ENCODE measurements around the gene SLC35F3.

The SLC35F3 gene

GRCh38 chr1:234109840-234110239, 205.4 kb downstream of the SLC35F3 start:
- no peak for DNase-seq (ENCODE audit: low spot score)
- no peak overlapping the region for H3K4me2 ChIP-seq (ENCODE audit: insufficient read depth, low read length, poor library complexity, severe bottlenecking)
- no peak overlapping the region for H3K27ac ChIP-seq (replicated peaks; ENCODE audit: low read length)
- H2BK120ac ChIP-seq (ENCODE audit: low read depth, low read length): no peak overlapping the region
- no peak overlapping the region for H3K9ac ChIP-seq (ENCODE audit: low read depth, low read length, poor library complexity)
- peaks cover 0 to 6% of the 10 kb centered on the region in 2 donors for H3K4me1 ChIP-seq (ENCODE audit: control insufficient read depth in 2 of 2, insufficient read depth in 1 of 2, low read depth in 1 of 2, low read length in 2 of 2)
- H3K27me3 ChIP-seq (ENCODE audit: control insufficient read depth in 3 of 3, insufficient read depth in 3 of 3, low read depth in 1 of 3, low read length in 3 of 3): no peaks in the 10 kb centered on the region
- H3K23ac ChIP-seq (ENCODE audit: low read depth, low read length, poor library complexity): no peak overlapping the region
- H2AK5ac ChIP-seq (ENCODE audit: low read depth, low read length): no peak overlapping the region
- H3K36me3 ChIP-seq (replicated peaks in 1 of 2; ENCODE audit: control insufficient read depth in 2 of 2, insufficient read depth in 2 of 2, low read length in 2 of 2): no peaks in the 10 kb centered on the region
- H3K9me3 ChIP-seq (replicated peaks in 1 of 2; ENCODE audit: control insufficient read depth in 2 of 2, insufficient read depth in 1 of 2, low read depth in 1 of 2, low read length in 2 of 2): no peaks in the 10 kb centered on the region
- H2BK12ac ChIP-seq (ENCODE audit: low read length): no peak overlapping the region
- no CpG with 5 or more reads among the region's 5 CpGs for WGBS, 2 donors (ENCODE audit: extremely low coverage in 2 of 2, insufficient read length in 2 of 2, insufficient replicate concordance in 1 of 2)
- H2BK5ac ChIP-seq (ENCODE audit: low read length): no peak overlapping the region
- no peak overlapping the region for H3K4ac ChIP-seq (ENCODE audit: low read length)
- H3K79me1 ChIP-seq (ENCODE audit: low read depth, low read length): no peaks in the 10 kb centered on the region
- H3K18ac ChIP-seq (ENCODE audit: low read length): no peak overlapping the region
- H2AFZ ChIP-seq (ENCODE audit: low read length): no peak overlapping the region
- no peak overlapping the region for H3K14ac ChIP-seq (ENCODE audit: low read length)
- H3K4me3 ChIP-seq (ENCODE audit: low read length in 2 of 2): peak overlapping the region in 1 of 2 donors; percentile 33
- no peak overlapping the region for H2BK15ac ChIP-seq (ENCODE audit: low read length)
- no peak overlapping the region for H4K8ac ChIP-seq (ENCODE audit: low read depth, low read length)
- no peak overlapping the region for H4K91ac ChIP-seq (ENCODE audit: low read depth, low read length, poor library complexity)

GRCh38 chr1:234111458-234112142, 207.1 kb downstream of the SLC35F3 start:
- H2BK12ac ChIP-seq (ENCODE audit: low read length): no peak overlapping the region
- no peak overlapping the region for H3K4me2 ChIP-seq (ENCODE audit: insufficient read depth, low read length, poor library complexity, severe bottlenecking)
- H3K4me1 ChIP-seq (ENCODE audit: control insufficient read depth in 2 of 2, insufficient read depth in 1 of 2, low read depth in 1 of 2, low read length in 2 of 2): peaks cover 0 to 11% of the 10 kb centered on the region in 2 donors
- no peak overlapping the region for H3K27ac ChIP-seq (replicated peaks; ENCODE audit: low read length)
- H2BK15ac ChIP-seq (ENCODE audit: low read length): no peak overlapping the region
- H3K9ac ChIP-seq (ENCODE audit: low read depth, low read length, poor library complexity): no peak overlapping the region
- H3K27me3 ChIP-seq (ENCODE audit: control insufficient read depth in 3 of 3, insufficient read depth in 3 of 3, low read depth in 1 of 3, low read length in 3 of 3): peaks cover 0 to 4% (median 0%) of the 10 kb centered on the region in 3 experiments
- no peak overlapping the region for H3K4me3 ChIP-seq (ENCODE audit: low read length in 2 of 2)
- no peak overlapping the region for H2BK5ac ChIP-seq (ENCODE audit: low read length)
- no peak overlapping the region for H4K91ac ChIP-seq (ENCODE audit: low read depth, low read length, poor library complexity)
- H3K79me1 ChIP-seq (ENCODE audit: low read depth, low read length): no peaks in the 10 kb centered on the region
- H2AFZ ChIP-seq (ENCODE audit: low read length): no peak overlapping the region
- H3K23ac ChIP-seq (ENCODE audit: low read depth, low read length, poor library complexity): no peak overlapping the region
- no CpG with 5 or more reads among the region's 17 CpGs for WGBS, 2 donors (ENCODE audit: extremely low coverage in 2 of 2, insufficient read length in 2 of 2, insufficient replicate concordance in 1 of 2)
- no peak overlapping the region for H2AK5ac ChIP-seq (ENCODE audit: low read depth, low read length)
- H3K36me3 ChIP-seq (replicated peaks in 1 of 2; ENCODE audit: control insufficient read depth in 2 of 2, insufficient read depth in 2 of 2, low read length in 2 of 2): no peaks in the 10 kb centered on the region
- no peaks in the 10 kb centered on the region for H3K9me3 ChIP-seq (replicated peaks in 1 of 2; ENCODE audit: control insufficient read depth in 2 of 2, insufficient read depth in 1 of 2, low read depth in 1 of 2, low read length in 2 of 2)
- no peak overlapping the region for H3K18ac ChIP-seq (ENCODE audit: low read length)
- H4K8ac ChIP-seq (ENCODE audit: low read depth, low read length): no peak overlapping the region
- H2BK120ac ChIP-seq (ENCODE audit: low read depth, low read length): no peak overlapping the region
- peak; percentile 41 for DNase-seq (ENCODE audit: low spot score)
- no peak overlapping the region for H3K14ac ChIP-seq (ENCODE audit: low read length)
- no peak overlapping the region for H3K4ac ChIP-seq (ENCODE audit: low read length)

GRCh38 chr1:234114648-234115307, 210.3 kb downstream of the SLC35F3 start:
- Histone ChIP-seq H3K14ac (ENCODE audit: low read length) (no peak overlapping the region), H3K4me3 (ENCODE audit: low read length in 2 of 2) (no peak overlapping the region), H3K9ac (ENCODE audit: low read depth, low read length, poor library complexity) (no peak overlapping the region), H2BK120ac (ENCODE audit: low read depth, low read length) (no peak overlapping the region), H4K8ac (ENCODE audit: low read depth, low read length) (no peak overlapping the region), H2AFZ (ENCODE audit: low read length) (peak overlapping the region; percentile 0), H3K4ac (ENCODE audit: low read length) (no peak overlapping the region), H3K27me3 (ENCODE audit: control insufficient read depth in 3 of 3, insufficient read depth in 3 of 3, low read depth in 1 of 3, low read length in 3 of 3) (peaks cover 0 to 4% (median 0%) of the 10 kb centered on the region in 3 experiments), H3K9me3 (replicated peaks in 1 of 2; ENCODE audit: control insufficient read depth in 2 of 2, insufficient read depth in 1 of 2, low read depth in 1 of 2, low read length in 2 of 2) (no peaks in the 10 kb centered on the region), H2AK5ac (ENCODE audit: low read depth, low read length) (no peak overlapping the region), H2BK5ac (ENCODE audit: low read length) (no peak overlapping the region), H3K79me1 (ENCODE audit: low read depth, low read length) (no peaks in the 10 kb centered on the region), H3K18ac (ENCODE audit: low read length) (no peak overlapping the region), H4K91ac (ENCODE audit: low read depth, low read length, poor library complexity) (no peak overlapping the region), H3K4me1 (ENCODE audit: control insufficient read depth in 2 of 2, insufficient read depth in 1 of 2, low read depth in 1 of 2, low read length in 2 of 2) (peaks cover 0 to 7% of the 10 kb centered on the region in 2 donors), H2BK15ac (ENCODE audit: low read length) (no peak overlapping the region), H3K27ac (replicated peaks; ENCODE audit: low read length) (no peak overlapping the region), H3K4me2 (ENCODE audit: insufficient read depth, low read length, poor library complexity, severe bottlenecking) (peak overlapping the region; percentile 14), H2BK12ac (ENCODE audit: low read length) (peak overlapping the region; percentile 49), H3K36me3 (replicated peaks in 1 of 2; ENCODE audit: control insufficient read depth in 2 of 2, insufficient read depth in 2 of 2, low read length in 2 of 2) (no peaks in the 10 kb centered on the region), H3K23ac (ENCODE audit: low read depth, low read length, poor library complexity) (no peak overlapping the region)
- WGBS, 2 donors (ENCODE audit: extremely low coverage in 2 of 2, insufficient read length in 2 of 2, insufficient replicate concordance in 1 of 2): no CpG with 5 or more reads among the region's 11 CpGs
- DNase-seq (ENCODE audit: low spot score): peak; percentile 52

- H2AFZ ChIP-seq (ENCODE audit: low read length): no peak overlapping the region
- H2BK120ac ChIP-seq (ENCODE audit: low read depth, low read length): no peak overlapping the region
- H2BK15ac ChIP-seq (ENCODE audit: low read length): no peak overlapping the region
- H2BK5ac ChIP-seq (ENCODE audit: low read length): no peak overlapping the region
- peaks cover 0 to 7% of the 10 kb centered on the region in 2 donors for H3K4me1 ChIP-seq (ENCODE audit: control insufficient read depth in 2 of 2, insufficient read depth in 1 of 2, low read depth in 1 of 2, low read length in 2 of 2)
- H3K27ac ChIP-seq (replicated peaks; ENCODE audit: low read length): no peak overlapping the region
- no peak overlapping the region for H3K23ac ChIP-seq (ENCODE audit: low read depth, low read length, poor library complexity)
- H3K27me3 ChIP-seq (ENCODE audit: control insufficient read depth in 3 of 3, insufficient read depth in 3 of 3, low read depth in 1 of 3, low read length in 3 of 3): peaks cover 0 to 4% (median 0%) of the 10 kb centered on the region in 3 experiments
- no peaks in the 10 kb centered on the region for H3K9me3 ChIP-seq (replicated peaks in 1 of 2; ENCODE audit: control insufficient read depth in 2 of 2, insufficient read depth in 1 of 2, low read depth in 1 of 2, low read length in 2 of 2)
- no peak overlapping the region for H3K4ac ChIP-seq (ENCODE audit: low read length)
- no peak overlapping the region for H3K14ac ChIP-seq (ENCODE audit: low read length)
- no peak overlapping the region for H3K4me3 ChIP-seq (ENCODE audit: low read length in 2 of 2)
- H3K4me2 ChIP-seq (ENCODE audit: insufficient read depth, low read length, poor library complexity, severe bottlenecking): no peak overlapping the region
- H3K18ac ChIP-seq (ENCODE audit: low read length): no peak overlapping the region
- no peak for DNase-seq (ENCODE audit: low spot score)
- no peaks in the 10 kb centered on the region for H3K36me3 ChIP-seq (replicated peaks in 1 of 2; ENCODE audit: control insufficient read depth in 2 of 2, insufficient read depth in 2 of 2, low read length in 2 of 2)
- H2BK12ac ChIP-seq (ENCODE audit: low read length): no peak overlapping the region
- H4K8ac ChIP-seq (ENCODE audit: low read depth, low read length): no peak overlapping the region
- H3K79me1 ChIP-seq (ENCODE audit: low read depth, low read length): no peaks in the 10 kb centered on the region
- no peak overlapping the region for H2AK5ac ChIP-seq (ENCODE audit: low read depth, low read length)
- H3K9ac ChIP-seq (ENCODE audit: low read depth, low read length, poor library complexity): no peak overlapping the region
- H4K91ac ChIP-seq (ENCODE audit: low read depth, low read length, poor library complexity): no peak overlapping the region
These were observed 214.4 kb downstream of the SLC35F3 start for GRCh38 chr1:234118911-234119310.

Measured in neuronal stem cell (in vitro differentiated cells).